Measurements from ENCODE around the gene JPT2.
"Not testable (repeated sequence)": the region's sequence is repeated elsewhere in the genome, so short reads cannot be mapped to it uniquely, and the experiment has no call there.

Gene JPT2

DNA sequence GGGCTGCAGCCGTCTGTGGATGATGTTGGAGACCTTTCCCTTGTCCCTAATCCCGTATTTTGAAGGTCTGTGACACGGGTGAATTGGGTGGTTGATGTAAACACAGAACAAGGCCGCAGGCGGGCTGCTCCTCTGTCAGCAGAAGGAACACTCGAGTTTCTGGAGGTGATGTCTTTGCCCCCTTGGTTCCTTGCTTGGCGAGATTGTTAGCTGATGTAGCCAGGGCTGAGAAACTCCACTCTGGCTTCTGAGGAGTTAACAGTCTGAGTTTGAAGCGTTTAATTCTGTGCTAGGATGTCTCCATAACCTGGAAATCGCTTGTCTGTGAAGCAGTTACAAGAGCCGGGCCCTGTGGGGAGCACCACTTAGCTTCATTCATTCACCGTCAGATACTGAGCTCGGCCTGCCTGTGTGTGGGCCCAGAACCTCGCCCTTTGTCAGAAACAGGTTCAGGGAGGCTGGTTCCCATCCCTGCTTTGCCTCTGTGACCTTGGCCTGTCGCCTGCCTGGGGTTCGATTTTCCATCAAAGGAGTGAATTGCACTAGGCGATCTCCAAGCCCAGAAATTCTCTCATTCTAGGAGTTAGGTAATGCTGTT, 29.2 kb downstream of the JPT2 start:
- peak; percentile 55 for DNase-seq (ENCODE audit: low spot score)

DNA sequence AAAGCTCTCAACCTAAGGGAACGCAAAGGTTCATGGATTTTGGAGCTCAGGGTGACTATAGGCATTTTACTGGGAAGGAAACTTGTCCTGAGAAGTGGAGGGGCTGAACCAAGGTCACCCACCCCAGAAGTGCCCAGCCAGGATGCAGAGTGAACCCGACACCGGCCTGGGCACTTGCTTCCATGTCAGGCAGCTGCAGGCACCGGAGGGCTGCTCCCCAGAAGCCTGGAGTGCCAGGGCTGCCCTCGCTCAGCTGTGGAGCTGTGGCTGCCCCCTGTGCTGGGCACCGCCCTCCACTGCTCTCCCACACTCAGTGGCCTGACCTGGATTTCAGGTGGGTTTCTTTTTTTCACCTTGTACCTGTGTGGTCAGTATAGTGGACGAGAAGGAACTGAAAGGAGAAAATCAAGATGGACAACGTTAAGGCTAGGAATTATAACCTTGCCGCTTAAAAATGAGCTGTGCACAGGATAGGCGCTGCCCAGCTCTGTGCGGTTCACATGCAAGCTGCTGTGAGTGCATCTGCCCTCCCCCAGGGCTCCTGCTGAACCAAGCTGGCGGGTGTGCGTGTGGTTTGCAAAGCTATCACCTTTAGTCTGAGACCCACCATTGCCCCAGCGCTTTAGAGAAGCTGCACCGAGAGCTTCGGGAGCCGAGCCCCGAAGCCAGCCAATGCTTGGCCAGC, 30.1 kb downstream of the JPT2 start:
- no peak for DNase-seq (ENCODE audit: low spot score)

DNA sequence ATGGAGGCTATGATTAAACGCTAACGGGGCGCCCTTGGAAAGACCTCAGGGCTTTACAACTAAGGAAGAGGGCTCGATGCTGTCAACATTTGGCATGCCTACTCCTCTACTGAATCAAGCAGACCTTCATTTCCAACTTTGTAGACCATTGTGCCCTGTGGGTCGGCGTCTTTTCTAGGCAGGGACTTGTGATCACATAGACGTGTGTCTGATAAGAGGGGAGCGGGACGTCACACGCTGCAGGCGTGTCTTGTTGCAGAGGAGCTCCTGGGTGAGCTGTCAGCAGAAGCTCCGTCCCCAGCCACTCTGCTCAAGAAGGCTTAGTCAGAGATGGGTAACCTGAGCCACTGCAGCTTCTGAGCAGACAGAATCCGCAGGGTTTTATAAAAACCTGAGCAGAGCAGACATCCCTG, 30.7 kb downstream of the JPT2 start:
- no peak for DNase-seq (ENCODE audit: low spot score)

DNA sequence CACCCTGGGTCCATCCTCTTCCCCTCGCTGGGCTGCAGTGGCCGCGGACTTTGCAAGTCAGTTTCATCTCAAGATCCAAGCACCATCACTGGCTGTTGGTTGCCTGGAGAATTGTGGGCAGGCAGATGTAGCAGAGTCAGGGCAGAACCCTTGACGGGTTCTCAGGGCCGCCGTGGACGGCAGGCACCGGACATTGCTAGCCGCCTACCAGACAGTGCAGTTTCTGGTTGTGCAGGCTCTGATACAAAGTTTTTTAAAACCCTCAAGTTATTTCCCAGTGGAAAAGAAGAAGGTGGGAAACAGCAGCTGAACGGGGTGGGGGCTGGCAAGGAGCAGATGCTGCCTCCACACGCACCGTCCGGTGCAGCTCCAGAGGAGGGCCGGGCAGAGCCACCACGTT, 31.3 kb downstream of the JPT2 start:
- no peak for DNase-seq (ENCODE audit: low spot score)

DNA sequence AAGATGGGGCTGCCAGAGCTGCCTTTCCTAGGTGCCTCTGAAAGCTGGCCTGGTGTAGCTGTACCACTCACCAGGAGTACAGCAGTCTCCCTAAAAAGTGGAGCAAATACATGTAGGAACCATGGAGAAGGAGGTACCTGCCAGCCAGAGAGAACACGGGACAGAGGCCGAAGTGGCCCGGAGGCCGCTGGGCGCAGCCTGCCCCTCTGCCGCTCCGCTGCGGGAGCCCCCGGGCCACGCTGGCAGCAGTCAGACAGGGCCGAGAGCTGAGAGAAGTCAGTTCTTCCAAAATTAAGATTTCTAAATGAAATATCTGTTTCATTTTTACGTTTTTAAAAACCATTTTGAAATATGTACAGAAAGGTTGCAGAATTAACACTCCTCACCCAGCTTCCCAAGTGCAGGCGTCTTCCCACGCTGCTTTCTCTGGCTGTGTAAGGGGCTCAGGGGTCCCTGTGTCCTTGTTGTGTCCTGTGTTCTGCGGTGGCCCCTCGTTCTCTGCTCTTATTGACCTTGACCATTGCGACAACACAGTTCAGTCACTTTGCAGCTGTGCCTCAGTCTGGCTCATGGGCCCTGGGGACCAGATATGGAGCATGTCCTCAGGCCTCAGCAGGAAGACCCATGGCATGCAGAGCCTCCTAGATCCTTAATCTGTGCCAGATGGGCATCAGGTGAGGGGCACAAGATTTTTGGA, 32.9 kb downstream of the JPT2 start:
- no peak for DNase-seq (ENCODE audit: low spot score)

DNA sequence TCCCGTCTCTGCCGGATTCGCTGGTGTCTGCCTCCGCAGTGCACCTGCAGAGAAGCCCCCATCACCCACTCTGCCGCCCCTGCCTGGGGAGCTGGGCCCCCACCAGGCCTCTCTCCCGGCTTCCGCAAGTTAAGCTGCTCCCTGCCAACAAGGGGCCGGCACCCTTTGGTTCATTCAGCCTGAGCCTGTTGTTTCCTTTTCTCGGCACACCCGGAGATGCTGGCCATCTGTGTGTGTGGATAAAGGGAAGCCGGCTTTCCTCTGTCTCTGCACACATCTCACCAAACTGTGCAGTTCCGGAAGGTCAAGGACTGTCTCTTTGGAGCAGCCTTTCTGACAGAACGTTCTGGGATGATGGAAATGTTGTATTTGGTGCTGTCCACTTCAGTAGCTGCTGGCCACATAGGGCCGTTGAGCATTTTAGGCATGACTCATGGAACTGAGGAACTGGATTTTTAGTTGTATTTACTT, 34.7 kb downstream of the JPT2 start:
- DNase-seq (ENCODE audit: low spot score), result peak; percentile 33

DNA sequence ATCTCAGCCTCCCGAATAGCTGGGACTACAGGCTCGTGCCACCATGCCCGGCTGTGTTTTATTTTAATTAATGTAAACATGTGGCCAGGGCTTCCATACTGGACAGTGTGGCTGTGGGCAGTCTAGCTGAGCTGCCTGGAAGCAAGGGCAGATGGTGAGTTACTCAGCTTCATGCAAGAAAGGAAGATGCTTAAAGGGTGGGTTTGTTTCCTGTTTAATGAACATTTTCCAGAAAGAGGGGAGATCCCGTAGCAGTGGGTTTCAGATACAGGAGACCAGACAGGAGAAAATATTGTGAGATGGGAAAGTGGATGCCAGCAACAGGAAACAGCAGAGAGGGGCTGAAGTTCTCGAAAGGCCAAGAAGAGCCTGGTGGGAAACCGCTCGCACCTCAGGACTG, 35.3 kb downstream of the JPT2 start:
- DNase-seq (ENCODE audit: low spot score), result no peak

DNA sequence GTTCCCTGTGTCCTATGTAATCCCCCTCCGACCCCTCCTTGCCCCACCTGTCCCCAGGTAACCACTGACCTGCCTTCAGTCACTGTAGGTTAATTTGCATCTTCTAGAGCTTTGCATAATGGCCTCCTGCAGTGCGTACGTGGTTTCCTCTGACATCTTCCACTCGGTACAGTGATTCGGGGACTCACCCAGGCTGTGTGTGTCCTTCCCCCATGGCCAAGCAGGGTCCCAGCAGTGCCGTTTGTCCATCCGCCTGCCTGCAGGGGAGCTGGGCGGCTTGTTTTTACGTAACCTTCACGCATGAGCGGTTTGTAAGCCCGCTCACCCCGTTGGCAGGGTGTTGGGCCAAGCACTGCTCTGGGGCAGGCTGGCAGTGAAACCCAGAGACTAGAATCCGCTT, 35.9 kb downstream of the JPT2 start:
- DNase-seq (ENCODE audit: low spot score), result no peak

DNA sequence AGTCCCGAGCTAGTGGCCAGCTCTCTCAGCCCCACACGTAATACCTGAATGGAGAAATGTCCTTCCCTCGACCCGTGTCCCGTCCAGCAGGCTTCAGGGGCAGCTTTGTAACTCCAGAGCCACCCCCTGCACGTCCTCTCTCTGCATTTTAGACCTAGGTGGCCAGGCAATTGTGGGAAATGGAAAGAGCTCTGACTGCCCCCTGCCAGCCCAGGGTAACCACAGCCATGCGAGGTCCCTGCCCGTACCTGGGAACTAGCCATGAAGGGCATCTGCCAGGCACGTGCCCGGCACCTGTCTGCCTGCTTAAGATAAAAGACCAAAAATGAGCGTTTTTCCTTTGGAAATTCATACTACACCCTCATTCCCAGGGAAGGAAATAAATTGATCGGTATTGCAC, 37.1 kb downstream of the JPT2 start:
- DNase-seq (ENCODE audit: low spot score), result no peak

DNA sequence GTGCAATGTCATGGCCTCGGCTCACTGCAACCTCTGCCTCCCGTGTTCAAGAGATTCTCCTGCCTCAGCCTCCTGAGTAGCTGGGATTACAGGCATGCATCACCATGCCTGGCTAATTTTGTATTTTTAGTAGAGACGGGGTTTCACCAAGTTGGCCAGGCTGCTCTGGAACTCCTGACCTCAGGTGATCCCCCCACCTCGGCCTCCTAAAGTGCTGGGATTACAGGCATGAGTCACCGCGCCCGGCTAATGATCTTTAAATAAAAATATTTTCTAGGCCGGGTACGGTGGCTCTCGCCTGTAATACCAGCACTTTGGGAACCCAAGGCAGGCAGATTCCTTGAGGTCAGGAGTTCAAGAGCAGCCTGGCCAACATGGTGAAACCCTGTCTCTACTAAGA, 40.2 kb downstream of the JPT2 start:
- DNase-seq (ENCODE audit: low spot score), result not testable (repeated sequence)

DNA sequence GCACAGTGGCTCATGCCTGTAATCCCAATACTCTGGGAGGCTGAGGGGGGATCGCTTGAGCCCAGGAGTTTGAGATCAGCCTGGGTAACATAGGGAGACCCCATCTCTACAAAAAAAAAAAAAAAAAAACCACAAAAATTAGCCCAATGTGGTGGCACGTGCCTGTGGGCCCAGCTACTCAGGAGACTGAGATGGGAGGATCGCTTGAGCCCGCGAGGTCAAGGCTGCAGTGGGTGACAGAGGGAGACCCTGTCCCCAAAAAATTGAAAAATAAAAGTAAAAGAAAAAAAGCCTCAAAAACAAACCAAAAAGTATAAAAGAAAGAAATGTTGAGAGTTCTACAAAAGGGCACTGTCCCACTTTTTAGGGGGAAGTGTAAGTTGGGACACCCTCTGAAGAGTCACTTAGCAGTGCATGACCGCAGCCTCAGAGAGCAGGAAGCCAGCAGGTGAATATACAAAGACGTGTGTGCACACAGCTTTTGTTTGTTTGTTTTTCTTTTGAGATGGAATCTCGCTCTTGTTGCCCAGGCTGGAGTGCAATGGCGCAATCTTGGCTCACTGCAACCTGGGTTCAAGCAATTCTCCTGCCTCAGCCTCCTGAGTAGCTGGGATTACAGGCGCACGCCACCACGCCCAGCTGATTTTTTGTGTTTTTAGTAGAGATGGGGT, 41.6 kb downstream of the JPT2 start:
- not testable (repeated sequence) for DNase-seq (ENCODE audit: low spot score)

DNA sequence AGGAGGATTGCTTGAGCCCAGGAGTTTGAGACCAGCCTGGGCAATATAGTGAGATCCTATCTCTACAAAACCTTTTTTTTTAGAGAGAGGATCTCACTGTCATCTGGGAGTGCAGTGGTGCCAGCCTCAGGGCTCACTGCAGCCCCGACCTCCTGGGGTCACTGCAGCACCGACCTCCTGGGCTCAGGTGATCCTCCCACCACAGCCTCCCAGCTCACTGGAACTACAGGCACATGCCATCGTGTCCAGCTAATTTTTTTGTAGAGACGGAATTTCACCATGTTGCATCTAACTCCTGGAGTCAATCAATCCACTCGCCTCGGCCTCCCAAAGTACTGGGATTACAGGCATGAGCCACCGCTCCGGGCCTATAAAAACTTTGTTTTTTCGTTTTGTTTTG, 43.3 kb downstream of the JPT2 start:
- no peak for DNase-seq (ENCODE audit: low spot score)

DNA sequence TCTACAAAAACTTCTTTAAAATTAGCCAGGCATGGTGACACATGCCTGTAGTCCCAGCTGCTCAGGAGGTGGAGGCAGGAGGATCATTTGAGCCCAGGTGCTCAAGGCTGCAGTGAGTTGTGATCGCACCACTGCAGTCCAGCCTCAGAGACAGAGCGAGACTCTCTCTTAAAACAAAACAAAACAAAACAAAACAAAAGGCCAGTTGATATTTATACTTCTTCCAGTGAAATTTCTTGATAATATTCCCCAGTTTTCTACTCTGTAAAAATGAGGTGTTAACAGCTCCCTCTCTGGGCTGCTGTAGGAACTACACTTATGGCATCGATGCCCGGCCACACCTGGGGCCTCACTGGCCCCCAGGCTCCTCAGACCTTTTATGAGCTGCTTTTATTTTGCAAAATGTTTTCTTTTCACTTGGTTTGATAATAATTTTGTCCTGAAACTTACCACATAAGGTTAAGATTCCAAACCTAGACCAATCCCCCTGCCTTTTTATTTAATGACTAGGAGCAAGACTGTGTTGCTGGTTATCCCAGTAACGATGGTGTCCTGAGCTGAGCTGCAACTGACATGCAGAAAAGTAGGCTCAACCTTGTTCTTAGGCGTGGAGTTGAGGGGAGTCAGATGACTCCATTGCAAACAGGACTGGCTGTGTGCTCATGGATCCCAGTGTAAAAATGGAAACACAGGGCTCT, 45.5 kb downstream of the JPT2 start:
- DNase-seq (ENCODE audit: low spot score), result peak; percentile 74

DNA sequence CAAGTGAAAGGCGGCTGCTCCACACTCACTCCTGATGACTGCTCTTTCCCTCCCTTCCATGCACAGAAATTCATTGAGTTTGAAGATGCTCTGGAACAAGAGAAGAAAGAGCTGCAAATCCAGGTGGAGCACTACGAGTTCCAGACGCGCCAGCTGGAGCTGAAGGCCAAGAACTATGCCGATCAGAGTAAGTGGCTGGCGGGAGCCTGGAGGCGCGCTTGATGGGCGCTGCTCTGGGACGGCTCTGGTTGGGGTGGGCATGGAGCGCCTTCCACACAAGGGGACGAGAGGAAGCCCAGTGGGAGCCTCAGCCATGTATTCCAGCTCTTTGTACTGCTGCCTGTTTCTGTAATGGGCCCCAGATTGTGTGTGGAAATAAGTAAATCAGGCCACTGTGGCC, 46.4 kb downstream of the JPT2 start:
- no peak for DNase-seq (ENCODE audit: low spot score)

DNA sequence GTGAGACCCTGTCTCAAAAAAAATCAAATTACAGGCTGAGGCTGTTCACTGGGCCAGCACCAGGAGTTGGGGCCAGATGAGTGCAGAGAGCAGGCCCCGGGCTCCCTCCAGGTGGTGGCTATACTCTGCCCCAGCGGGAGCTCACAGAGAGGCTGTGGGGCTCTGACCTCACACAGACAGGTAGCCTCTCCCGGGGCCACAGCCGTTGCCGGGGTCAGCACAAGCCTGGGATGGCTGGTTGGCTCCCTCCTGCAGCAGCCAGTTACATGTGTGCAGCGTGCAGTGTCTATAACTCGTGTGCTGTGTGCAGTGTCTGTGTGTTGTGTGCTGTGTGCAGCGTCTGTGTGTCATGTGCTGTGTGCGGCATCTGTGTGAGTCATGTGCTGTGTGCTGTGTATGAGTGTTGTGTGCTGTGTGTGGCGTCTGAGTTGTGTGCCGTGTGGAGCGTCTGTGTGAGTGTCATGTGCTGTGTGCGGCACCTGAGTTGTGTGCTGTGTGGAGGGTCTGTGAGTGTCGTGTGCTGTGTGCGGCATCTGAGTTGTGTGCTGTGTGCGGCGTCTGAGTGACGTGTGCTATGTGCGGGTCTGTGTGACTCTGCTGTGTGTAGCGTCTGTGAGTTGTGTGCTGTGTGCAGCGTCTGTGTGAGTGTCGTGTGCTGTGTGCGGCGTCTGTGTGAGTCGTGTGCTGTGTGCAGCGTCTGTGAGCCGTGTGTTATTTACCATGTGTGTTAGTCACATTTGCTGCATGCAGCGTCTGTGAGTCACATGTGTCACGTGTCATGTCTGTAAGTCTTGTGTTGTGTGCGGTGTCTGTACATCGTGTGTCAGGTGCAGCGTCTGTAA, 48.8 kb downstream of the JPT2 start:
- no peak for DNase-seq (ENCODE audit: low spot score)

DNA sequence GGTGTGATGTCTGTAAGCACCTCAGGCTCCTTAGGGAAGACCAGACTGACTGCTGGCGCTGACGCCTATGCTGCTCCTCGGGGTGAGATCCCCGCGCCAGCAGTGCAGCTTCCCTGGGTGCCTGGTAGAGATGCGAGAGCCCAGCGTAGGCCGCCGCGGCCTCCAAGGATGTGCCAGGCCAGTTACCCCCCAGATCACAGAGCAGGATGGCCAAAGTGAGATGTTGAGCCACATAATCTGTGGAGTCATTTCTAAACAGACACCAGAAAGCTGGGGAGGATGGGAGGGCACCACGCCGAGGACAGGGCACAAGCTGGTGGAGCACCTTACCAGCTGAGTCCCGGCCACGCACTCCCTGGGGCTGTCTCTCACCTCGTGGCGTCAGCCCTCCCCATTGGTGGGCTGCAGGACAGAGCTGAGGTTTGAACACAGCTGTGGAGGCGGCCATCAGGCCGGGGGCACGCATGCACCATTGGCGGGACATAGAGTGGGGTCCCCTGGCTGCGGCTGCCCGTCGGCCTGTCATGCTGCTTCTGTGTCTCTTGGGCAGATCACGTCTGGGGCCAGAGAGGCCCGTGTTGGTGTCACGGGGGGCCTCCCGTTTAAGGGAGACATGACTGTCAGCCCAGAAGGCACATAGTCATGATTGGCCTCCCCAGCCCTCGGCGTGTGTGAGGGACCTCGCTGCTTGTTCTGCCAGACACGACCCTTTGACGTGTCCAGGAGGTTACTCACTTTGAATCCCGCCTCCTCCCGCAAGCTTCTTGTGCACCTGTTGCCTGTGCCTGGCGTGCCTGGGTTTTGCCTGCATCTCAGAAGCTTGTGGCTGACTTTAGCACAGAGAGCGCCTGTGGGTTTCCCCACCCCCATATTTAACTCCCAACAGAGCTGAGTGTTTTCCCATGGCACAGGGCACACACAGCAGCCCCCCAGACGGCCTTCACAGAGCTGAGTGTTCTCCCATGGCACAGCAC, 49.9 kb downstream of the JPT2 start:
- no peak for DNase-seq (ENCODE audit: low spot score)

DNA sequence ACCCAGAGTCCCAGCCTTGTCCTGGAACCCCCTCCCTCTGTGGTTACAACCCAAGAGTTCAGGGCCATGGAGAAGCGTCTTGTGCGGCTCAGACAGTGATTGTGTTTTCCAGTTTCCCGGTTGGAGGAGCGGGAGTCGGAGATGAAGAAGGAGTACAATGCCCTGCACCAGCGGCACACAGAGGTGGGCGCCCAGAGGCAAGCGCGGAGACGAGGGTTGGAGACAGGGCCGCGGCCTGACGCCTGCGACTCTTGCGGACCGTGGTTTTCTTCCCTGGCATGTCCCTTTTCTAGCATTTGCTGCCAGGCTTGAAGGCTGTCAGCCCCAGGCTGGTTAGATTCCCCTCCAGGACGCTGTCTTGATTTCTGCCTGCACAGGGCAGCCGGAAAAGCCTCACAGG, 50.9 kb downstream of the JPT2 start:
- no peak for DNase-seq (ENCODE audit: low spot score)

DNA sequence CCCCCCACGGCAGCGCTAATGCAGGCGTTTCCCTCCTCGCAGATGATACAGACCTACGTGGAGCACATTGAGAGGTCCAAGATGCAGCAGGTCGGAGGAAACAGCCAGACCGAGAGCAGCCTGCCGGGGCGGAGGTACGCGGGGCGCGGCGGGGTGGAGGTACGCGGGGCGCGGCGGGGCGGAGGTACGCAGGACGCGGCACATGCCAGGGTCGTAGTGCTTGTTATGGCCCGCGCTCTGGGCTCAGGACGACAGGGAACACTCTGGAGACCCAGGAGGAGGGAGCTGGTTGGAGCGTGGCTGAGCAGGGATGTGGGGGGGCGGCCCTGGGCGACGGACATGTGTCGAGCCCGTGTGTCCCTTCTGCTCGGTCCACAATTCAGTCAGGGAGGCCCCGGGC, 51.4 kb downstream of the JPT2 start:
- DNase-seq (ENCODE audit: low spot score), result no peak

DNA sequence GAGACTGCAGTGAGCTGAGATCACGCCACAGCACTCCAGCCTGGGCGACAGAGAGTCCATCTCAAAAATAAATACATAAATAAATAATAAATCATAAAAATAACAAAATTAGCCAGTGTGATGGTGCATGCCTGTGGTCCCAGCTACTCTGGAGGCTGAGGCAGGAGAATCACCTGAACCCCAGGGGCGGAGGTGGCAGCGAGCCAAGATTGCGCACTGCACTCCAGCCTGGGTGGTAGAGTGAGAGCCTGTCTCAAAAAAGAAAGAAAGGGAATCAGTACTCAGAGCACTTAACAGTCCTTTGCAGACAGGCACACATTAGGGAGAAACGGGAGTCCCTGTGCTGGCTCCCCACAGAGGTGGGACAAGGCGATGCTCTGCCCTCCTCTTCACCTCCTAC, 53.0 kb downstream of the JPT2 start:
- DNase-seq (ENCODE audit: low spot score), result no peak

DNA sequence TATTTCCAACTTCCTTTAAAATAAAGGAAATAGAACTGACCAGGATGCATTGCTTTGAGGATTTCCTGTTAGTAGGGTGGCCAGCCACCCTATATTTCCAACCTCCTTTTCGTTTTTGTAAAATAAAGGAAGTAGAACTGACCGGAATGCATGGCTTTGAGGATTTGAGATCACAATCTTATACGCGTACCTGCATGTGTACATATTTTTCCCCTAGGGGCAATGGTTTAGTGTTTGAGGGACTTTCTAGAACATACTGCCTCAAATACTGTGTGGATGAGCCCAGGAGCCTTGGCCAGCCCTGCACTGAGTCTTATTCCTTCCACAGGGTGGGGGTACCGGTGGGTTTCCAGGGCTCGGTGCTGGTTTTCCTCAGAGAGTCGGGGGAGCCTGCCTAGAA, 53.5 kb downstream of the JPT2 start:
- DNase-seq (ENCODE audit: low spot score), result no peak
